Peyer's patch (tissue), 4 donors: Measurements from ENCODE around the gene AHCYL2. TPM values are rescaled to one million over a fixed set of nuclear protein-coding genes. Genes with fewer than 3 reads are reported as not detected.
A peak's percentile ranks its signal among the peaks of the same experiment; 100 is the strongest.

ENCODE experiments used
- DNase-seq, 3 donors: peaks; one replicate each; pipeline ENCODE4 v3.0.0-alpha.2; 2017 to 2019
- H3K27ac ChIP-seq, 4 donors: fragments of 200-600 bp; sonication (generic); one replicate each; pipeline ENCODE4 v1.5.1; 2016 to 2019
- H3K27me3 ChIP-seq, 2 donors: fragments of 200-600 bp; sonication (generic); one replicate each; pipeline ENCODE4 v1.5.1; 2019
- H3K36me3 ChIP-seq, 3 donors: fragments of 200-600 bp; sonication (generic); one replicate each; pipeline ENCODE4 v1.5.1; 2016 to 2019
- H3K4me1 ChIP-seq, 4 donors: fragments of 200-600 bp; sonication (generic); one replicate each; pipeline ENCODE4 v1.5.1; 2016 to 2019
- H3K4me3 ChIP-seq, 4 donors: fragments of 200-600 bp; sonication (generic); 1 replicate in 3 of 4; 2 replicates in 1 of 4; pipeline ENCODE4 v1.5.1; 2016 to 2019; ENCODE audit warnings: mild to moderate bottlenecking in 1 of 4
- H3K9me3 ChIP-seq, 4 donors: fragments of 200-600 bp; sonication (generic); one replicate each; pipeline ENCODE4 v1.5.1; 2016 to 2019; ENCODE audit warnings: mild to moderate bottlenecking in 1 of 4
- POLR2A ChIP-seq, 2 donors: fragments of 450-650 bp; IDR thresholded peaks; one replicate each; pipeline ENCODE4 v1.5.1; 2017; ENCODE audit warnings: antibody characterized with exemption in 2 of 2, mild to moderate bottlenecking in 2 of 2, moderate library complexity in 2 of 2
- total RNA-seq, 4 donors: library from RNA; depleted of rRNA; stranded (reverse); fragments of >200 nt; gene quantifications; one replicate each; pipeline ENCODE4 v1.1.0, GENCODE V29; 2016
- TF ChIP-seq, protein P1 (sequence below), 6 experiments: fragments of 450-650 bp in 4 of 6; fragments of 200-600 bp in 2 of 6; sonication (generic) in 1 of 6; IDR thresholded peaks; one replicate each; pipeline ENCODE4 v1.5.1; 2017 to 2019; ENCODE audit warnings: antibody characterized with exemption in 6 of 6, mild to moderate bottlenecking in 3 of 6, moderate library complexity in 1 of 6

The AHCYL2 gene
- total RNA-seq, 4 donors from 2014 or later = 37.1 to 186 (median 60.0) TPM

DNA sequence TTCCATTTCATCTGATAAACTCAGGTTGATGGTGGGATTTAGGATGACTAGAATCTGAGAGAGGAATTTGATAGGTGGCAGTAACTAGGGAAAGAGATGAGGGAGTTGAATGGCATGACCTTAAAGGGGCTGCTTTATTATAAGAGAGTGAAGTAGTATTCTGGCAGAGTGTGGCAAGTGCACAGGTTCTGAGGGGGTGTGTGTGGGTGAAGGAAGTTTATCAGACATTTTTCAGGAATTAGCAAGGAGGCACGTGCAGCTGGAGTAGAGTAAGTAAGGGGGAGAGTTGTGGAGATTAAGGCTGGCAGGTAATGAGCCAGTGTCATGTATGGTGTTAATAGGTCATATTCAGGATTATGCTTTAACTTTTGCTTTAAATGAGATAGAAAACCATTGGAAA, 40.5 kb downstream of the AHCYL2 start:
- H3K27ac ChIP-seq = no peak overlapping the region

DNA sequence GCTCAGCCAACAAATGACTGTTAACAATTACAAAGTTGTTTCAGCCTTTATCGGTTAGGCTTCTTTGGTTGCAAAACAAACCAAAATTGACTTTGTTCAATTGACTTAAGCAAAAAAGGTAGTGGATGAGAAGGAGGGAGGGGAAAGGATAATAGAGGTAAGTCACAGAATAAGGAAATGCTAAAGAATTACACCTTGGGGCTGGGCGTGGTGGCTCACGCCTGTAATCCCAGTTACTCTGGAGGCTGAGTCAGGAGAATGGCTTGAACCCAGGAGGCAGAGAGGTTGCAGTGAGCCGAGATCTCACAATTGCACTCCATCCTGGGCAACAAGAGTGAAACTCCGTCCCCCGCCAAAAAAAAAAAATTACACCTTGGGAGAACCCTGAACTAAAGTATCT, 41.4 kb downstream of the AHCYL2 start:
- H3K27me3 ChIP-seq = no peaks in the 10 kb centered on the region
- H3K4me3 ChIP-seq = no peak overlapping the region
- no peak overlapping the region for H3K27ac ChIP-seq
- no peak for DNase-seq
- no peaks in the 10 kb centered on the region for H3K9me3 ChIP-seq
- no peak for TF ChIP-seq POLR2A (IDR thresholded peaks at IDR 0.05)
- TF ChIP-seq, protein P1, sequence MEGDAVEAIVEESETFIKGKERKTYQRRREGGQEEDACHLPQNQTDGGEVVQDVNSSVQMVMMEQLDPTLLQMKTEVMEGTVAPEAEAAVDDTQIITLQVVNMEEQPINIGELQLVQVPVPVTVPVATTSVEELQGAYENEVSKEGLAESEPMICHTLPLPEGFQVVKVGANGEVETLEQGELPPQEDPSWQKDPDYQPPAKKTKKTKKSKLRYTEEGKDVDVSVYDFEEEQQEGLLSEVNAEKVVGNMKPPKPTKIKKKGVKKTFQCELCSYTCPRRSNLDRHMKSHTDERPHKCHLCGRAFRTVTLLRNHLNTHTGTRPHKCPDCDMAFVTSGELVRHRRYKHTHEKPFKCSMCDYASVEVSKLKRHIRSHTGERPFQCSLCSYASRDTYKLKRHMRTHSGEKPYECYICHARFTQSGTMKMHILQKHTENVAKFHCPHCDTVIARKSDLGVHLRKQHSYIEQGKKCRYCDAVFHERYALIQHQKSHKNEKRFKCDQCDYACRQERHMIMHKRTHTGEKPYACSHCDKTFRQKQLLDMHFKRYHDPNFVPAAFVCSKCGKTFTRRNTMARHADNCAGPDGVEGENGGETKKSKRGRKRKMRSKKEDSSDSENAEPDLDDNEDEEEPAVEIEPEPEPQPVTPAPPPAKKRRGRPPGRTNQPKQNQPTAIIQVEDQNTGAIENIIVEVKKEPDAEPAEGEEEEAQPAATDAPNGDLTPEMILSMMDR (IDR thresholded peaks at IDR 0.05) = no peak
- no peaks in the 10 kb centered on the region for H3K4me1 ChIP-seq
- H3K36me3 ChIP-seq = no peaks in the 10 kb centered on the region

More for the DNA sequence above, 40.5 kb downstream of the AHCYL2 start:
- Histone ChIP-seq H3K9me3 (no peaks in the 10 kb centered on the region), H3K27me3 (no peaks in the 10 kb centered on the region), H3K36me3 (no peaks in the 10 kb centered on the region), H3K4me3 (no peak overlapping the region), H3K4me1 (no peaks in the 10 kb centered on the region)
- TF ChIP-seq, protein P1 (IDR thresholded peaks at IDR 0.05) = no peak
- no peak for TF ChIP-seq POLR2A (IDR thresholded peaks at IDR 0.05)
- DNase-seq = no peak

DNA sequence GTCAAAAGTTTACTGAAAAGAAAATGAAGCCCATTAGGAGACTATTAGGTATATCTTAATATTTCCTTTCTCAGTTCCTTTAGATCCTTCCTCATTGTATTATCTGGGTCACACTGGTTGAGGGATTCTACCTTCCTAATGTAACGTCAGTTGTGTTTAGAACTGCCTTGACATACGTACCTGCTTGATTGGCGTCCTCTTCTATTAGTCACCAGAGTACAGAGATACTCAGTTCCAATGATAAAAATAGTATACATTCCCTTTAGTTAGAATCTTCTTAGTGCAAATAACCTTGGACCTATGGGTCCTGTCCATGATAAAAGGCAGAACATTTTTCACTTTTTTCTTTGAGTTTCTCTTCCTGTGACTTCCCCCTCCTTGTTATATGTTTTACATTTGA, 45.2 kb downstream of the AHCYL2 start:
- H3K27me3 ChIP-seq = no peaks in the 10 kb centered on the region
- no peak for DNase-seq
- TF ChIP-seq POLR2A (IDR thresholded peaks at IDR 0.05) = no peak
- TF ChIP-seq, protein P1 (IDR thresholded peaks at IDR 0.05) = no peak
- H3K27ac ChIP-seq = no peak overlapping the region
- no peaks in the 10 kb centered on the region for H3K9me3 ChIP-seq
- H3K4me1 ChIP-seq = no peaks in the 10 kb centered on the region
- H3K4me3 ChIP-seq = no peak overlapping the region
- H3K36me3 ChIP-seq = no peaks in the 10 kb centered on the region

DNA sequence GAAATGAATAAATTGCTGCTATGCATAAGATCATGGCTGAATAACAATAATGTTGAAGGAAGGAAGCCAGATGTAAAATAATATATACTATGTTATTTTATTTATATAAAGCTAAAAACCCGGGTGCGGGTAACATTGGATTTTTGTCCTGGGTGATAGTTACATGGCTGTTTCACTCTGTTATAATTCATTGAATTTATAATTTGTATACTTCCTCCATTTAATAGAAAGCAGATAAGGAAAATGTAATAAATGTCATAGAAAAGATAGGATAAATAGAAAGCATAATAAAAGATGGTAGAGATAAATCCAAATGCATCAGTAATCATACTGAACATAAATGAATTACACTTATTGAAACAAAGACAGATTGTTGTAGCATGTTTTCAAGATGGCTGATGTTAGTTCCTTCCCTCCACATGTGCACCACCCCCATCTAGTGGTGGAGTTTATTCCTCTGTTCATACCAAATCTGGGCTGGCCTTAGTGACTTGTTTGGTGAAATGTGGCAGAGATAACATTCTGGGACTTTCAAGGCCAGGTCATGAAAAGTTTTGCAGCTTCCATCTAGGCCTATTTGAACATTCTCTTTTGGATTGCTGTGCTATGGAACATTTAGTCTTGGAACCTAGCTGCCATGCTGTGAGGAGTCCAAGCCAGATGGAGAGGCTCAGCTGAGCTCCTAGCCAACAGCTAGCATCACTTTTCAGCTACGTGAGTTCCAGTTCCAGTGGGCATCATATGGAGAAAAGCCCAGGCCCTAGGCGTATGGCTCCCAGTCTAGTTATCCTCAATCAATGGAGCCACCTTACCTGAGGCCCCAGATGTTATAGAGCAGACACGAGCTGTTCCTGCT, 46.9 kb downstream of the AHCYL2 start:
- no peak overlapping the region for H3K4me3 ChIP-seq
- TF ChIP-seq, protein P1 (IDR thresholded peaks at IDR 0.05) = peak; percentile 46 to 75 (median 67)
- TF ChIP-seq POLR2A (IDR thresholded peaks at IDR 0.05) = no peak
- H3K27ac ChIP-seq = no peak overlapping the region
- H3K27me3 ChIP-seq = no peaks in the 10 kb centered on the region
- H3K4me1 ChIP-seq = no peaks in the 10 kb centered on the region
- no peaks in the 10 kb centered on the region for H3K9me3 ChIP-seq
- no peaks in the 10 kb centered on the region for H3K36me3 ChIP-seq
- peak in 2 of 3 donors; percentile 62 to 76 for DNase-seq

DNA sequence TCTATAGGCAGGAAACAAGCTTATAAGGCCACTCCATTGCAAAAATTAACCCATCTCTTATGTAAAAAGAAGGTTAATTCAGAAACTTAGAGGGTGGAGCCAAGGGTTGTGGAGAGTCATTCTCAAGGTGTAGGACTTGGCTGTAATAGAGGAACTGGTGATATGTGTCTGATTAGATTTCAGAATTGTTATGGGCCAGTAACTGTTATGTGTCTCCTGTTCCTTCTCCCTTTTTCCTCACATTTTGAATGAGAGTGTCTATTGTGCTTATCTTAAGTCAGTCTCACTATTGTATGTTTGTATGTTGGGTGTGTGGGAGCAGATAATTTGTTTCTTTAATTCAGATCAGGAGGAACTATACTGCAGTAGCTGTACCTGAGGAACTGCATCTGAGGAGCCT, 49.1 kb downstream of the AHCYL2 start:
- no peak for DNase-seq
- Histone ChIP-seq H3K36me3 (no peaks in the 10 kb centered on the region), H3K4me3 (no peak overlapping the region), H3K9me3 (no peaks in the 10 kb centered on the region), H3K27ac (no peak overlapping the region), H3K4me1 (no peaks in the 10 kb centered on the region), H3K27me3 (no peaks in the 10 kb centered on the region)
- no peak for TF ChIP-seq POLR2A (IDR thresholded peaks at IDR 0.05)
- TF ChIP-seq, protein P1 (IDR thresholded peaks at IDR 0.05) = no peak
